ENCODE data around the gene PLCB4.
A peak's percentile ranks its signal among the peaks of the same experiment; 100 is the strongest.

PLCB4 gene

GRCh38 chr20:9439806-9440205 lies 370.9 kb downstream of the PLCB4 start:
- TF ChIP-seq CTCF (IDR thresholded peaks at IDR 0.05; ENCODE audit: control insufficient read depth, extremely low read depth, insufficient read depth): no peak

GRCh38 chr20:9440892-9441291 lies 372.0 kb downstream of the PLCB4 start:
- no peak for TF ChIP-seq CTCF (IDR thresholded peaks at IDR 0.05; ENCODE audit: control insufficient read depth, extremely low read depth, insufficient read depth)
- no peak overlapping the region for H3K4me3 ChIP-seq (ENCODE audit: low read depth, low read length)
- DNase-seq (ENCODE audit: low read depth): no peak

More at GRCh38 chr20:9439806-9440205, 370.9 kb downstream of the PLCB4 start:
- no peak overlapping the region for H3K4me3 ChIP-seq (ENCODE audit: low read depth, low read length)
- DNase-seq (ENCODE audit: low read depth): no peak

- DNase-seq (ENCODE audit: low read depth): no peak
- no peak overlapping the region for H3K4me3 ChIP-seq (ENCODE audit: low read depth, low read length)
- no peak for TF ChIP-seq CTCF (IDR thresholded peaks at IDR 0.05; ENCODE audit: control insufficient read depth, extremely low read depth, insufficient read depth)
Measured at GRCh38 chr20:9441948-9442347, 373.1 kb downstream of the PLCB4 start.

GRCh38 chr20:9442858-9443257 lies 374.0 kb downstream of the PLCB4 start:
- DNase-seq (ENCODE audit: low read depth): peak; percentile 97
- no peak for TF ChIP-seq CTCF (IDR thresholded peaks at IDR 0.05; ENCODE audit: control insufficient read depth, extremely low read depth, insufficient read depth)
- H3K4me3 ChIP-seq (ENCODE audit: low read depth, low read length): no peak overlapping the region

- H3K4me3 ChIP-seq (ENCODE audit: low read depth, low read length): no peak overlapping the region
- DNase-seq (ENCODE audit: low read depth): no peak
- TF ChIP-seq CTCF (IDR thresholded peaks at IDR 0.05; ENCODE audit: control insufficient read depth, extremely low read depth, insufficient read depth): no peak
Measured at GRCh38 chr20:9444921-9445320, 376.0 kb downstream of the PLCB4 start.

GRCh38 chr20:9447182-9447581 lies 378.3 kb downstream of the PLCB4 start:
- H3K4me3 ChIP-seq (ENCODE audit: low read depth, low read length): no peak overlapping the region

More at GRCh38 chr20:9447182-9447581, 378.3 kb downstream of the PLCB4 start:
- no peak for DNase-seq (ENCODE audit: low read depth)
- no peak for TF ChIP-seq CTCF (IDR thresholded peaks at IDR 0.05; ENCODE audit: control insufficient read depth, extremely low read depth, insufficient read depth)
